Measurements from ENCODE around the gene ANGPTL3.

- TF ChIP-seq POLR2A (IDR thresholded peaks at IDR 0.05): no peak
- TF ChIP-seq CTCF (IDR thresholded peaks at IDR 0.05): no peak
- no peak for TF ChIP-seq EP300 (IDR thresholded peaks at IDR 0.05; ENCODE audit: low read depth)
Observed at GRCh38 chr1:62595647-62596046, 1.7 kb upstream of the ANGPTL3 start.
